ENCODE results near the gene SP140. TPM values are rescaled to one million over a fixed set of nuclear protein-coding genes. Genes with fewer than 3 reads are reported as not detected.

Gene SP140
- total RNA-seq, 1 experiment from 2014 or later, result 1.1 TPM

DNA sequence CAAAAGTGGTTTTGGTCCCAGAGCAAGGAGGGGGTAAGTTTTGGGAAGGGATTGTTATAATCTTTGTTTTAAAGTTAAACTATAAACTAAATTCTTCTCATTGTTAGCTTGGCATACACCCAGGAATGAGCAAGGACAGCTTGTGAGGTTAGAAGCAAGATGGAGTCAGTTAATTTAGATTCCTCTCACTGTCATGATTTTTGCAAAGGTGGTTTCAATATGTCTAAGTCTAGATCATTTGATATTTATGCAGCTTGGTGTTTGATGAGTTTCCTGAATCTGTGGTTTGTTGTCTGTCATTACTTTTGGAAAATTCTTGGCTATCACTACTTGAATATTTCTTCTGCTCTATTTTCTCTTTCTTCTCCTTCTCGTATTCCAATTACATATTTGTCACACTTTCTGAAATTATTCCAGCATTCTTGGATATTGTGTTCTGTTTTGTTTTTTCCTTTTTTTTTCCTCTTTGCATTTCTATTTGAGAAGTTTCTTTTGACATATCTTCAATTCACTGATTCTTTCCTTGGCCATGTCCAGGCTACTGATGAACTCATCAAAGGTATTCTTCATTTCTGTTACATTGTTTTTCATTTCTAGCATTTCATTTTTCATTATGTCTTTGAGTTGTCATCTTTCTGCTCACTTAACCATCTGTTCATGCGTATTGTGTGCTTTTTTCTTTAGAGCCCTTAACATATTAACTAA, 5.1 kb downstream of the SP140 start:
- no TSS peak for BruUV-seq (replicated peaks)
- in situ Hi-C loops (cut with HindIII; ENCODE audit: low pct_unique_long_range_greater_than_20kb, low sequenced_read_pairs), result no loop called here

GRCh38 chr2:230231251-230231650, 5.7 kb downstream of the SP140 start:
- H3K4me1 ChIP-seq (ENCODE audit: control insufficient read depth, insufficient read depth, low read length), result no peaks in the 10 kb centered on the region
- peaks cover 4% of the 10 kb centered on the region; the same call in 1 of the 2 replicates for H3K9me3 ChIP-seq (ENCODE audit: control insufficient read depth, insufficient read depth, low read depth, low read length)
- in situ Hi-C loops (cut with HindIII; ENCODE audit: low pct_unique_long_range_greater_than_20kb, low sequenced_read_pairs) (no loop called here), intact Hi-C loops (cut with micrococcal nuclease; ENCODE audit: unreplicated experiment) (no loop called here)
- TF ChIP-seq TCF7L2 (IDR thresholded peaks at IDR 0.05; ENCODE audit: low read depth, low read length) (no peak), CTCF (IDR thresholded peaks at IDR 0.05) (no peak), SIN3A (IDR thresholded peaks at IDR 0.05; ENCODE audit: borderline replicate concordance, insufficient read depth, low read depth, low read length) (no peak), POLR2AphosphoS5 (IDR thresholded peaks at IDR 0.05; ENCODE audit: low read depth, low read length) (no peak)
- TF ChIP-seq, protein P1, sequence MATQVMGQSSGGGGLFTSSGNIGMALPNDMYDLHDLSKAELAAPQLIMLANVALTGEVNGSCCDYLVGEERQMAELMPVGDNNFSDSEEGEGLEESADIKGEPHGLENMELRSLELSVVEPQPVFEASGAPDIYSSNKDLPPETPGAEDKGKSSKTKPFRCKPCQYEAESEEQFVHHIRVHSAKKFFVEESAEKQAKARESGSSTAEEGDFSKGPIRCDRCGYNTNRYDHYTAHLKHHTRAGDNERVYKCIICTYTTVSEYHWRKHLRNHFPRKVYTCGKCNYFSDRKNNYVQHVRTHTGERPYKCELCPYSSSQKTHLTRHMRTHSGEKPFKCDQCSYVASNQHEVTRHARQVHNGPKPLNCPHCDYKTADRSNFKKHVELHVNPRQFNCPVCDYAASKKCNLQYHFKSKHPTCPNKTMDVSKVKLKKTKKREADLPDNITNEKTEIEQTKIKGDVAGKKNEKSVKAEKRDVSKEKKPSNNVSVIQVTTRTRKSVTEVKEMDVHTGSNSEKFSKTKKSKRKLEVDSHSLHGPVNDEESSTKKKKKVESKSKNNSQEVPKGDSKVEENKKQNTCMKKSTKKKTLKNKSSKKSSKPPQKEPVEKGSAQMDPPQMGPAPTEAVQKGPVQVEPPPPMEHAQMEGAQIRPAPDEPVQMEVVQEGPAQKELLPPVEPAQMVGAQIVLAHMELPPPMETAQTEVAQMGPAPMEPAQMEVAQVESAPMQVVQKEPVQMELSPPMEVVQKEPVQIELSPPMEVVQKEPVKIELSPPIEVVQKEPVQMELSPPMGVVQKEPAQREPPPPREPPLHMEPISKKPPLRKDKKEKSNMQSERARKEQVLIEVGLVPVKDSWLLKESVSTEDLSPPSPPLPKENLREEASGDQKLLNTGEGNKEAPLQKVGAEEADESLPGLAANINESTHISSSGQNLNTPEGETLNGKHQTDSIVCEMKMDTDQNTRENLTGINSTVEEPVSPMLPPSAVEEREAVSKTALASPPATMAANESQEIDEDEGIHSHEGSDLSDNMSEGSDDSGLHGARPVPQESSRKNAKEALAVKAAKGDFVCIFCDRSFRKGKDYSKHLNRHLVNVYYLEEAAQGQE (IDR thresholded peaks at IDR 0.05; ENCODE audit: insufficient read depth in 1 of 2, low read depth in 2 of 2, low read length in 1 of 2), result no peak
- ChIA-PET POLR2A (no interaction called here), CTCF (no interaction called here)
- ATAC-seq, result no peak
- no peak for DNase-seq (ENCODE audit: low read depth, low spot score)
- H3K27me3 ChIP-seq (ENCODE audit: control insufficient read depth, insufficient read depth, low read length), result no peaks in the 10 kb centered on the region; the same call in 1 of the 2 replicates
- BruUV-seq (replicated peaks), result no TSS peak
- no peak overlapping the region for H3K27ac ChIP-seq (ENCODE audit: low read length)
- no peak overlapping the region for H3K4me3 ChIP-seq (ENCODE audit: low read depth in 2 of 2, low read length in 2 of 2)
- no peaks in the 10 kb centered on the region for H3K36me3 ChIP-seq (ENCODE audit: control insufficient read depth, insufficient read depth, low read length)

More for the DNA sequence above, 5.1 kb downstream of the SP140 start:
- DNase-seq (ENCODE audit: low read depth, low spot score), result no peak
- Histone ChIP-seq H3K4me3 (ENCODE audit: low read depth in 2 of 2, low read length in 2 of 2) (no peak overlapping the region), H3K4me1 (ENCODE audit: control insufficient read depth, insufficient read depth, low read length) (no peaks in the 10 kb centered on the region), H3K27me3 (ENCODE audit: control insufficient read depth, insufficient read depth, low read length) (no peaks in the 10 kb centered on the region; the same call in 1 of the 2 replicates), H3K36me3 (ENCODE audit: control insufficient read depth, insufficient read depth, low read length) (no peaks in the 10 kb centered on the region), H3K27ac (ENCODE audit: low read length) (no peak overlapping the region), H3K9me3 (ENCODE audit: control insufficient read depth, insufficient read depth, low read depth, low read length) (peaks cover 4% of the 10 kb centered on the region; the same call in 1 of the 2 replicates)
- TF ChIP-seq CTCF (IDR thresholded peaks at IDR 0.05) (no peak), POLR2AphosphoS5 (IDR thresholded peaks at IDR 0.05; ENCODE audit: low read depth, low read length) (no peak), TCF7L2 (IDR thresholded peaks at IDR 0.05; ENCODE audit: low read depth, low read length) (no peak), SIN3A (IDR thresholded peaks at IDR 0.05; ENCODE audit: borderline replicate concordance, insufficient read depth, low read depth, low read length) (no peak)
- TF ChIP-seq, protein P1 (IDR thresholded peaks at IDR 0.05; ENCODE audit: insufficient read depth in 1 of 2, low read depth in 2 of 2, low read length in 1 of 2), result no peak
- CTCF ChIA-PET, result no interaction called here
- POLR2A ChIA-PET, result no interaction called here
- ATAC-seq, result no peak
- intact Hi-C loops (cut with micrococcal nuclease; ENCODE audit: unreplicated experiment), result no loop called here
